Measurements from ENCODE around the gene DPEP1.

The DPEP1 gene

DNA sequence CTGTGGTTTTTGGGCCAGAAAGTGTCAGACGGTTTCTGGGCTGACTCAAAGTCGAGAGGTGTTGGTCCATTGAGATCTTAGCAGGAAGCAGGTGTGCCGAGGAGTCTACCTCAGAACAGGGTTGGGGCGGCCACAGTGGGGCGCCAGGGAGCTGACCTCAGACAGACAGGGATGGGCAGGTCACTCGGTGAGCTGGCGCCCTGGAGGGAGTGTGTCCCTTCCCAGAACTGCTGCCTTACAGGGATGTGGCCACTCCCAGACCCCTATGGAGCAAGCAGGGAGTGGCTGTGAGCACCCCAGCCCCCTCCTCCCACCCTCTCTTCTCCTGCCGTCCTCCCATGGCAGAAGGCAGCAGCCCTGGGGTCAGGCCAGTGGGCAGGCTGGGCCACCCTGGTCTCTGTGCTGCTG is 14.0 kb upstream of the DPEP1 start:
- peak; percentile 21 for DNase-seq

DNA sequence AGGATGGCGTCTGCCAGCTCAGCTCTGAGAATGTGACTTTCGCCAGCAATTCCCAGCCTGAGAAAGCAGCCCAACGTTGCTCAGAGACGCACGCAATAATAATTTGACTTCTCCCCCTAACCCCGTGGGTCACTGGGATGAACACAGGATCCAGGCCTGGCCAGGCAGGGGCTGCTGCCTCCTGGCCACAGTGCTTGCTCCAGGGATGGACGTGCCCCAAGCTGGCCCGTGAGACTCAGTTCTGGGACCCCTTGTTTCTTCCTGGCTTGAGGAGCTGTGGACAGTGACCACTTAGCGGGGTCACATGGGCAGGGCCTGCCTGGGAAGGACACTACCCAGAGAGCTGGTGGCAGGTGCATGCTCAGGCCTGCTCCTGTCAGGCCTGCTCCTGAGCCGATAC is 13.5 kb upstream of the DPEP1 start:
- DNase-seq = no peak

- DNase-seq = no peak
Observed at GRCh38 chr16:89600427-89600826, 13.0 kb upstream of the DPEP1 start.

GRCh38 chr16:89600956-89601355 is 12.5 kb upstream of the DPEP1 start:
- no peak for DNase-seq

- no peak for DNase-seq
Observed at GRCh38 chr16:89601906-89602272, 11.6 kb upstream of the DPEP1 start.

- peak; percentile 45 for DNase-seq
Observed at GRCh38 chr16:89602273-89602951, 11.0 kb upstream of the DPEP1 start.

- DNase-seq = no peak
Observed at GRCh38 chr16:89602952-89603590, 10.4 kb upstream of the DPEP1 start.

GRCh38 chr16:89604764-89605163 is 8.7 kb upstream of the DPEP1 start:
- DNase-seq = no peak

DNA sequence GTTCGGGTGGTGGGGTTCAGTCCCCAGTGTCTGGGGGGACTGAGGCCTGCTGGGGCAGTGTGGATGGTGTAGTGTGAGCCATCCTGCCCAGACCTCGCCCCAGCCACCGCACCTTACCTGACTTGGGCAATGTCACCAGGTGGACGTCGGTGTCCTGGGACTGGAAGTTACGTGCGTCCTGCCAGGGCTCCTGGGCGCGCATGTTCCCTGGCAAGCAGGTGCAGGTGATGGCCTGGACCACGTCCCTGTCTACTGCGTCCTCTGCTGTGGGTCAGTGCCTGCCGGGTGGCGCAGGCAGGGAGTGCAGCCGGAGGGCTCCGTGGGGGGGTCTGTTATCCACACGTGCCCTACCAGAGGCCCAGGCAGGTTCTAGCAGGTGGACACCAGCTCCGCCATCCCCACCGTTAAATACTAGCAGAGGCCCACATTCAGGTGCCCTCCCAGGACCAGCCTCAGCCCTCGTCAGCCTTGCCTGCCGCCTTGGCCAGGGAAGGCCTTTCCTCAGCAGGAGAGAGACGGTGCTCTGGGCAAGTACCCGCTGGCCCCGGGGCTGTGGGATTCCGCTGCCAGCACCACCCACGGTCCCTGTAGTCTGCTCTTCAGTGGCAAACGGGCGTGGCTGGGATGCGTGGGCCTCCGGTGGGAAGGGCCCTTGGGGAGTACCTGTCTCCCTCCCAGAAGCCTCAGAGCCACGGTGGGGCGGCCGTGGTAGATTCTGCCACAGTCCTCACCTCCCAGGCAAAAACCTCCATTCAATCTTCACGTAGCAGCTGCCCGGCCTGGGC is 8.1 kb upstream of the DPEP1 start:
- DNase-seq = no peak

DNA sequence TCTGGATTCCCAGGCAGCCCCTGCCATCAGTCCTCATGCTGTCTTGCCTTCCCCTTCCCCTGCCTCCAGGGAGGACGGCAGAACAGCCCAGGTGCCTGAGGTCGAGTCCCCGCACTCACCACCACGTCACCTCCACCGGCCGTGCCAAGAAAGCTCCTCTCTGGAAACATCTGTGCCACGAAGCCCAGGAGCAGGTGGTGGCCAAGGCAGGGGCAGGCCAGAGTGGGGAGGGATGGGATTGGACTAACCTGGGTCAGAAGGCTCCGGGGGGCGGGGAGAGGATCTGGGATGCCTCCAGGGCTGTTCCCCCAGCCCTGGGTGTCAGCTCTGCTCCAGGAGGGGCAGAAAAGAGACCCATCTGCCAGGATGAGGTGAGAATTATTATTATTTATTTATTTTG is 7.4 kb upstream of the DPEP1 start:
- no peak for DNase-seq

DNA sequence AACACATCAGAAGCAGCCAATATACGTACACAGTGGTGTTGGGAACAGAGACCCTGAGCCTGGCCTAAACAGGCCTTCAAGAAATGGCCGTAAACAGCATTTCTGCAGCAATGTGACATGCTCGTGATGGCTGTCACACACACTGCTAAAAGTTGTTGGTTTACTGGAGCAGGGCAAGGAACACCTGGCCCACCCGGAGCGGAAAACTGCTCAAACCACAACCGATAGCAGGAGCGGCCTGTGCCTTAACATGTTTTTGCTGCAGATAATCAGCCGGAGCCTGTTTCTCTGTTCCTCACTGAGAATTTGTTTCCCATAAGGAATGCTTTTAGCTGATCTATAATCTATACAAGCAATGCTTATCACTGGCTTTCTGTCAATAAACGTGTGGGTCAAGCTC is 6.0 kb upstream of the DPEP1 start:
- DNase-seq = no peak

DNA sequence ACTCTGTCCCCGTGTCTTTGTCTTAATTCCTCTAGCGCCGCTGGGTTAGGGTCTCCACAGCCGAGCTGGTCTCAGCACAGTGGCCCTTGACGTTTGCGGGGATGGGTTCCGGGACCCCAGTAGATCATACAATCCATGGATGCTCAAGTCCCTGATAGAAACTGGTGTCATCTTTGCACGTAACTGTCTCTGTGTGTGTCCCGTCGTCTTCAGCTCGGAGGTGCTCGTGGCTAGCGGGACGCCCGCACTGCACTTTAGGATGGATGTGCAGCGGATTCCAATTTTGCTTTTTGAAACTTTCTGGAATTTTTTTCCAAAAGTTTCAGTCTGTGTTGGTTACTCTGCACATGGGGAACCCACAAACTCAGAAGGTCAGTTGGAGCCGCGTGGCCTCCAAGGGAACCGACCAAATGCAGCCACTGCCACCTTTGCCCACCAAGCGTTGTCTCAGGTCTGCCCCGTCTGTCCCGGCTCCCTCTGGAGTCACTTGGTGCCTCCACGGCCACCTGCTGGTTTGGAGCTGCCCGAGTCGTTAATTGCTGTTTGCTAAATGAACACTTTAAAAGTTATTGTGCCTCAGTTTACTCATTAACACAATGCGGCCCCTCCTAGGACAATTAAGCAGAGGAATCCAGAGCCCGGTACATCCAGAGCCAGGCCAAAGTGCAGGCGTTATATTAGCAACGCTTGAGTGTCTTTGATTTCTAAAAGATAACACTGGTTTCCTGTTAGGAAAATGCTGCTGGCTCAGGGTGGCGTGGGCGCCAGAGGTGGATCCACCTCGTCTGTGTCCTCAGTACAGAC is 5.3 kb upstream of the DPEP1 start:
- DNase-seq = no peak

DNA sequence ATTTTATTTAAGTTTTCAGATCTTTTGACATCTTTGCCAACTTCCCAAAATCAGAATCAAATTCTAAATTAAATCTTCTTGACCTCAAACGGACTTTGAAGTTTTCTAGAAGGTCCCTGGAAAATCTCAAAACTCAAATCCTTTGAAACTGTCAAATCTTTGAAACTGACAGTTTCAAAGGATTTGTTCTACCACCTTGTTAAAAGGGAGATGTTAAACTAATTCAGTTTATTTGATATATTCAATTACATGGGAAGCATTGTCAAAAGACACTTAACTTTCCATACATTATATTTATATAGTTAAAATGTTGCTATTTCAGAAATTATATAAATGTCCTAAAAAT is 3.4 kb upstream of the DPEP1 start:
- DNase-seq = no peak

- no peak for DNase-seq
Observed at GRCh38 chr16:89612415-89613166, 851 bp upstream of the DPEP1 start.

- DNase-seq = no peak
Observed at GRCh38 chr16:89613954-89614459, 565 bp downstream of the DPEP1 start.

GRCh38 chr16:89615176-89615575 is 1.7 kb downstream of the DPEP1 start:
- DNase-seq = no peak

DNA sequence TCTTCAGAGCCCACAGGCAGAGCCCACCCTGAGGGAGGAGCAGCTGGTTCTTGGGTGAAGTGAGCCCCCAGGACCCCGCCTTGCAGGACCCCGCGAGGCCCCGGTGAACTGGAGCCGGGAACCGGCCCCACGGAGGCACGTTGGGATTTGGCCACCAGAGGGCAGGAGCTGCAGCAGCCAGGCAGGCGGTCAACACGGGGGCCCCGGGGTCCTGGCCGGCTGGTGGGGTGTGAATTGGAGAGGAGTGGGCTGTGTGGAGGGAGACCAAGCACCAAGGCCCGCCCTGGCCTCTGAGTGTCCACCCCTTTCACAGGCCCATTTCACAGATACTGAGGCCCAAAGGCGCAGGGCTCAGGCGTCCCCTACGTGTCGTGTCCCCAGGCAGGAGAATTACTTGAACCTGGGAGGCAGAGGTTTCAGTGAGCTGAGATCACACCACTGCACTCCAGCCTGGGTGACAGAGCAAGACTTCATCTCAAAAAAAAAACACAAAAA is 2.2 kb downstream of the DPEP1 start:
- DNase-seq = peak; percentile 27

DNA sequence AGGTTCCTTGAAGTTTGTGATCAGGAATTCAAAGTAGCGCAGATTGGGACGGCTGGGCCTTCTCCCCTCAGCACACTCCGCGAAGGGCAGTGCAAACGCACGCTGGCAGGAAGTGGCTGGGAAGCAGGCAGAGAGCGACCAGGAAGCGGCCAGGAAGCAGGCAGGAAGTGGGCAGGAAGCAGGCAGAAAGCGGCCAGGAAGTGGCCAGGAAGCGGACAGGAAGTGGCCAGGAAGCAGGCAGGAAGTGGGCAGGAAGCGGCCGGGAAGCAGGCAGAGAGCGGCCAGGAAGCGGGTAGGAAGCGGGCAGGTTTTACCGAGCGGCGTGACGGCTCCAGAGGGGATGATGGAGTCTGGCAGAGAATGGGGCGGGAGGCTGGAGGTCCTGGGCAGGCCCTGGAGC is 3.2 kb downstream of the DPEP1 start:
- peak; percentile 47 for DNase-seq

GRCh38 chr16:89617036-89617435 is 3.6 kb downstream of the DPEP1 start:
- DNase-seq = no peak

GRCh38 chr16:89618109-89618998 is 4.9 kb downstream of the DPEP1 start:
- no peak for DNase-seq

DNA sequence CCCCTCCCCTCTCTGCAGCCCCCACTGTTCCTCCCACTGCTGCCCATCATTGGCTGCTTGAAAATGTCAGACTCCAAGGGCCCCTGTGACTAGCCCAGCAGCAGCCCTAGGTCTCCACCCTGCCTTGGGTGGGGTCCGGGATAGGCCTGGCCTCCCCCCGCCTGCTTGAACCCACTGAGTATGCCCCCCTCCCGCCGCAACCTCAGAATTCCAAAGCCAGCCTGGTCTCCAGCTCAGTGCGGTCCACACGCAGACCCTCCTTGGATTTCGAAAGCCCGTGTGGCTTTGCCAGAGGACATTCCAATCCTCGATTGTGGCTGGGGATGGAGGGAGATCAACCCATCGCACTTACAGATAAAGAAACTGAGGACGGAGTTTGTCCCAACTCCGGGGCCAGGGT is 6.4 kb downstream of the DPEP1 start:
- no peak for DNase-seq
